GM18909 (cell line): ENCODE measurements around the gene FLAD1.

Experiments used
- ATAC-seq: cut with Tn5 transposase; IDR thresholded peaks from one replicate; pipeline ENCODE4 v1.9.1; 2021; ENCODE audit warnings: mild to moderate bottlenecking; ENCODE audit not compliant: unreplicated experiment, poor library complexity

The FLAD1 gene

GRCh38 chr1:155001675-155002463 is 18.7 kb downstream of the FLAD1 start:
- peak; percentile 53 for ATAC-seq

GRCh38 chr1:155002464-155003226 is 19.5 kb downstream of the FLAD1 start, which contains the start of gene ZBTB7B:
Gene ZBTB7B, plus strand, starts transcription at chr1:155002802. Its CDS starts 11,859 bp downstream, at chr1:155014661.
- ATAC-seq, result no peak

- no peak for ATAC-seq
Observed at GRCh38 chr1:155003227-155003765, 20.2 kb downstream of the FLAD1 start.

GRCh38 chr1:155003766-155004351 is 20.7 kb downstream of the FLAD1 start:
- ATAC-seq, result no peak

- ATAC-seq, result no peak
Observed at GRCh38 chr1:155004352-155005075, 21.4 kb downstream of the FLAD1 start.

GRCh38 chr1:155005076-155006011 is 22.2 kb downstream of the FLAD1 start:
- ATAC-seq, result no peak

GRCh38 chr1:155006601-155007101 is 23.5 kb downstream of the FLAD1 start:
- no peak for ATAC-seq

- ATAC-seq, result no peak
Observed at GRCh38 chr1:155007251-155007828, 24.2 kb downstream of the FLAD1 start.

GRCh38 chr1:155008015-155008941 is 25.1 kb downstream of the FLAD1 start:
- no peak for ATAC-seq

- ATAC-seq, result no peak
Observed at GRCh38 chr1:155009221-155009711, 26.1 kb downstream of the FLAD1 start.

- no peak for ATAC-seq
Observed at GRCh38 chr1:155009742-155010141, 26.6 kb downstream of the FLAD1 start.

- no peak for ATAC-seq
Observed at GRCh38 chr1:155010211-155010918, 27.2 kb downstream of the FLAD1 start.

GRCh38 chr1:155011004-155011416 is 27.9 kb downstream of the FLAD1 start:
- ATAC-seq, result no peak

- ATAC-seq, result no peak
Observed at GRCh38 chr1:155011437-155012025, 28.4 kb downstream of the FLAD1 start.

- ATAC-seq, result no peak
Observed at GRCh38 chr1:155012026-155012546, 28.9 kb downstream of the FLAD1 start.
